ENCODE measurements around the gene NR4A3. TPM values are rescaled to one million over a fixed set of nuclear protein-coding genes. Genes with fewer than 3 reads are reported as not detected.

The NR4A3 gene
- total RNA-seq, 1 experiment from 2014 or later = 0.24 TPM

- Histone ChIP-seq H3K23me2 (ENCODE audit: insufficient read length, low read depth, low read length, poor library complexity, severe bottlenecking) (no peaks in the 10 kb centered on the region), H2AK5ac (ENCODE audit: insufficient read length, low read length) (no peak overlapping the region), H3K79me2 (ENCODE audit: insufficient read depth, low read length) (no peaks in the 10 kb centered on the region), H2BK15ac (ENCODE audit: low read depth, low read length) (no peak overlapping the region), H4K8ac (replicated peaks; ENCODE audit: insufficient read length, low read depth, low read length) (no peak overlapping the region), H3K56ac (ENCODE audit: insufficient read length, low read depth, low read length) (no peak overlapping the region), H2BK12ac (ENCODE audit: insufficient read length, low read depth, low read length) (no peak overlapping the region), H2AFZ (ENCODE audit: low read length) (no peak overlapping the region), H4K20me1 (ENCODE audit: control insufficient read depth, insufficient read depth, insufficient read length) (no peaks in the 10 kb centered on the region), H3K4ac (ENCODE audit: low read depth, low read length) (no peak overlapping the region), H2BK5ac (ENCODE audit: insufficient read length, low read length) (no peak overlapping the region), H3K18ac (ENCODE audit: insufficient read length, low read depth, low read length) (no peak overlapping the region), H3K27ac (ENCODE audit: insufficient read length, low read depth, low read length) (no peak overlapping the region), H4K91ac (ENCODE audit: insufficient read length, low read depth, low read length) (no peak overlapping the region), H3K9ac (ENCODE audit: extremely low read depth, insufficient read length, low read length) (no peak overlapping the region), H3K4me1 (ENCODE audit: insufficient read depth, low read length) (no peaks in the 10 kb centered on the region), H3K27me3 (ENCODE audit: insufficient read depth, low read length) (no peaks in the 10 kb centered on the region), H3K4me2 (ENCODE audit: insufficient read depth, insufficient read length, low read length) (no peak overlapping the region), H3K9me3 (ENCODE audit: control insufficient read depth, low read depth, low read length) (no peaks in the 10 kb centered on the region), H3K79me1 (ENCODE audit: insufficient read depth, low read depth, low read length, poor library complexity, severe bottlenecking) (no peaks in the 10 kb centered on the region), H2BK120ac (ENCODE audit: low read depth, low read length, poor library complexity, severe bottlenecking) (peak overlapping the region; percentile 23), H3T11ph (ENCODE audit: low read length) (no peak overlapping the region), H2BK20ac (ENCODE audit: low read depth, low read length, poor library complexity, severe bottlenecking) (no peak overlapping the region), H3K14ac (ENCODE audit: insufficient read depth, low read length) (no peak overlapping the region), H3K23ac (ENCODE audit: insufficient read length, low read depth, low read length) (no peak overlapping the region), H4K5ac (ENCODE audit: insufficient read length, low read depth, low read length) (no peak overlapping the region)
- TF ChIP-seq CTCF (conservative IDR thresholded peaks at IDR 0.05) = no peak
- Mint-ChIP-seq H3K9me3 (peaks cover 0 to 2% of the 10 kb centered on the region in 2 experiments; a peak in 2 of 5 replicates), H3K36me3 (ENCODE audit: insufficient read depth in 1 of 3, low read depth in 3 of 3) (no peaks in the 10 kb centered on the region), H3K27ac (no peak overlapping the region), H3K4me3 (no peak overlapping the region), H3K27me3 (ENCODE audit: low read depth) (no peaks in the 10 kb centered on the region), H3K4me1 (no peaks in the 10 kb centered on the region)
- no CpG with 5 or more reads among the region's 2 CpGs for WGBS (ENCODE audit: extremely low coverage, insufficient read length, low lambda C conversion rate)
- no peak for DNase-seq
Measured at GRCh38 chr9:99878651-99879050, 57.0 kb downstream of the NR4A3 start.

Data from H9 (cell line).